ENCODE data around the gene VPS45. TPM values are rescaled to one million over a fixed set of nuclear protein-coding genes. Genes with fewer than 3 reads are reported as not detected.

The VPS45 gene
- total and polyA plus RNA-seq, 2 of the 8 experiments (the other 6 are each of a cell fraction or from before 2014, with no cell fraction given), result 19.1 to 27.6 TPM

GRCh38 chr1:150155413-150156071 is 88.0 kb downstream of the VPS45 start:
- no peak overlapping the region for H3K27ac ChIP-seq (ENCODE audit: low read depth, low read length)
- H3K23ac ChIP-seq (ENCODE audit: insufficient read length), result no peak overlapping the region
- H3K18ac ChIP-seq (ENCODE audit: extremely low read depth, low read length), result no peak overlapping the region
- CTCF ChIA-PET (ENCODE audit: partially characterized antibody), result interaction anchor here (1.0 kb wide), 2 partner anchors 12 to 13 kb away, joined by 5 to 6 read pairs; no protein-coding TSS in a partner anchor
- H4K8ac ChIP-seq (ENCODE audit: extremely low read depth, insufficient read depth, low read length), result no peak overlapping the region
- no peaks in the 10 kb centered on the region for H3K9me3 ChIP-seq (ENCODE audit: insufficient read depth in 2 of 2, low read depth in 1 of 2, low read length in 1 of 2)
- H2BK15ac ChIP-seq (ENCODE audit: low read length), result no peak overlapping the region
- no peak overlapping the region for H2BK120ac ChIP-seq (replicated peaks; ENCODE audit: low read depth, low read length)
- H3K9ac ChIP-seq (replicated peaks in 1 of 4; ENCODE audit: extremely low read depth in 1 of 4, low read depth in 3 of 4, low read length in 3 of 4), result no peak overlapping the region
- no peaks in the 10 kb centered on the region for H3K27me3 ChIP-seq (replicated peaks in 1 of 4; ENCODE audit: control insufficient read depth in 3 of 4, extremely low read depth in 1 of 4, insufficient read depth in 3 of 4, low read length in 3 of 4)
- H2BK12ac ChIP-seq (ENCODE audit: low read depth, low read length), result no peak overlapping the region
- peaks cover 7% of the 10 kb centered on the region; the same call in 1 of the 2 replicates for H3K23me2 ChIP-seq (ENCODE audit: low read depth, low read length)
- no peak overlapping the region for H2BK20ac ChIP-seq (ENCODE audit: low read length)
- H2AK5ac ChIP-seq (ENCODE audit: low read depth, low read length), result no peak overlapping the region
- no peak overlapping the region for H3K4me2 ChIP-seq (ENCODE audit: insufficient read depth in 1 of 2, low read depth in 2 of 2, low read length in 2 of 2)
- WGBS, 2 experiments (ENCODE audit: extremely low coverage in 1 of 2, insufficient coverage in 1 of 2, insufficient read length in 1 of 2, insufficient replicate concordance in 2 of 2, low coverage in 1 of 2, low lambda C conversion rate in 2 of 2, missing lambda C conversion rate in 1 of 2), result 79% methylated on average over 13 of the region's 13 CpGs; no CpG with 5 or more reads in 1 of the 2 experiments
- no peak for FAIRE-seq
- H3K56ac ChIP-seq (replicated peaks; ENCODE audit: insufficient read length, low read depth, low read length), result no peak overlapping the region
- peaks cover 0 to 10% (median 4%) of the 10 kb centered on the region in 4 experiments; a peak in 6 of 7 replicates for H3K4me1 ChIP-seq (replicated peaks in 1 of 4; ENCODE audit: control insufficient read depth in 3 of 4, insufficient read depth in 4 of 4, low read length in 3 of 4)
- no peak overlapping the region for H3K14ac ChIP-seq (ENCODE audit: insufficient read length)
- no peak overlapping the region for H3K4ac ChIP-seq (replicated peaks; ENCODE audit: insufficient read length, low read depth, low read length)
- H4K5ac ChIP-seq (ENCODE audit: insufficient read length, low read depth, low read length), result no peak overlapping the region
- H3K4me3 ChIP-seq (ENCODE audit: extremely low read depth in 1 of 4, insufficient read depth in 2 of 4, low read depth in 3 of 4, low read length in 4 of 4), result no peak overlapping the region
- no peak overlapping the region for H4K91ac ChIP-seq (replicated peaks; ENCODE audit: insufficient read length, low read length)
- no peaks in the 10 kb centered on the region for H3K79me1 ChIP-seq (ENCODE audit: low read depth, low read length)
- H2AFZ ChIP-seq (ENCODE audit: low read length), result no peak overlapping the region
- H3K79me2 ChIP-seq (ENCODE audit: control insufficient read depth in 1 of 2, insufficient read depth in 2 of 2, low read length in 2 of 2), result peaks cover 0 to 19% of the 10 kb centered on the region in 2 experiments; a peak in 2 of 4 replicates
- H3K36me3 ChIP-seq (ENCODE audit: control insufficient read depth in 2 of 4, insufficient read depth in 4 of 4, low read length in 3 of 4), result peaks cover 24 to 57% (median 52%) of the 10 kb centered on the region in 4 experiments
- H4K20me1 ChIP-seq (replicated peaks in 1 of 2; ENCODE audit: control insufficient read depth in 1 of 2, insufficient read depth in 2 of 2, low read length in 2 of 2), result peaks cover 0 to 5% of the 10 kb centered on the region in 2 experiments
- no peak for DNase-seq (ENCODE audit: low read depth in 1 of 2, low spot score in 2 of 2)
- TF ChIP-seq EGR1 (IDR thresholded peaks at IDR 0.05; ENCODE audit: borderline replicate concordance, low read depth, low read length), result no peak
- peak in 1 of 2 experiments; percentile 23; a peak in 1 of 3 replicates for TF ChIP-seq POLR2A (IDR thresholded peaks at IDR 0.05; ENCODE audit: control extremely low read depth in 1 of 2, low read depth in 2 of 2, low read length in 2 of 2)
- H2BK5ac ChIP-seq (ENCODE audit: low read depth, low read length), result no peak overlapping the region
- POLR2A ChIA-PET (ENCODE audit: partially characterized antibody), result interaction anchor here (0.6 to 0.8 kb wide), 2 partner anchors 8 to 154 kb away, joined by 3 read pairs; no protein-coding TSS in a partner anchor

All from H1 (cell line).